ENCODE data around the gene ADGRL3.

ADGRL3 gene

GRCh38 chr4:62051332-62051731, 851.2 kb downstream of the ADGRL3 start:
- no peak for DNase-seq

- no peak for DNase-seq
Measured at GRCh38 chr4:62053974-62054373, 853.8 kb downstream of the ADGRL3 start.

GRCh38 chr4:62057031-62057430, 856.9 kb downstream of the ADGRL3 start:
- DNase-seq = no peak

- no peak for DNase-seq
Measured at GRCh38 chr4:62058571-62058970, 858.4 kb downstream of the ADGRL3 start.

- no peak for DNase-seq
Measured at GRCh38 chr4:62070291-62070852, 870.2 kb downstream of the ADGRL3 start.

GRCh38 chr4:62075089-62075488, 875.0 kb downstream of the ADGRL3 start:
- DNase-seq = no peak

- DNase-seq = no peak
Measured at GRCh38 chr4:62075521-62075920, 875.4 kb downstream of the ADGRL3 start.

- no peak for DNase-seq
Measured at GRCh38 chr4:62077406-62077805, 877.3 kb downstream of the ADGRL3 start.

- DNase-seq = no peak
Measured at GRCh38 chr4:62080431-62080830, 880.3 kb downstream of the ADGRL3 start.

- no peak for DNase-seq
Measured at GRCh38 chr4:62087706-62088105, 887.6 kb downstream of the ADGRL3 start.

GRCh38 chr4:62093735-62094134, 893.6 kb downstream of the ADGRL3 start:
- DNase-seq = no peak

GRCh38 chr4:62096881-62097280, 896.8 kb downstream of the ADGRL3 start:
- no peak for DNase-seq

GRCh38 chr4:62115216-62115615, 915.1 kb downstream of the ADGRL3 start:
- no peak for DNase-seq

- no peak for DNase-seq
Measured at GRCh38 chr4:62117886-62118285, 917.8 kb downstream of the ADGRL3 start.

- no peak for DNase-seq
Measured at GRCh38 chr4:62118558-62118957, 918.4 kb downstream of the ADGRL3 start.

- no peak for DNase-seq
Measured at GRCh38 chr4:62119195-62119594, 919.1 kb downstream of the ADGRL3 start.

GRCh38 chr4:62126064-62126732, 926.1 kb downstream of the ADGRL3 start:
- no peak for DNase-seq
